ENCODE data around the gene LAMTOR2. TPM values are rescaled to one million over a fixed set of nuclear protein-coding genes. Genes with fewer than 3 reads are reported as not detected.

Gene LAMTOR2
- total and polyA plus RNA-seq, 2 of the 8 experiments (the other 6 are each of a cell fraction or from before 2014, with no cell fraction given): 54.7 to 122 TPM

DNA sequence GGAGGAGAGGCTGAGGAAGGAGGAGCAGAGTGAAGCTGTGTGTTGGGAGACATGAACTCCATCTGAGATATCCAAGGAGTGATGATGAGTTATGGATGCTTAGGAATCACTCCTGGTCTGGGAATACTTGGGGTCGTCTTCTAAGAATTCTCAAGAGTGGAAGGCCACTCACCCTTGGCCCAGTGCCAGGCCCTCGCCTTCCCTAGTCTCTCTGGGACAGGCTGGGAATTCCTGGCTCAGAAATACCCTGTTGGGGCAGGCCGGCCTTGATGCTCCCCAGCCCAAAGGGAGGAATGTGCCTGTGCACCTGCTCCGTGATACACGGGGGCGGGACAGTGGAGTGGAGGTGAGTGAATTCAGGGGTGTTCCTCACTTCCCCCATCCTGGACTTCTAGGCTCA is 47.3 kb downstream of the LAMTOR2 start (continued):
- TF ChIP-seq POU5F1 (IDR thresholded peaks at IDR 0.05; ENCODE audit: low read depth, low read length): no peak
